ENCODE results near the gene SGMS1.

Gene SGMS1

DNA sequence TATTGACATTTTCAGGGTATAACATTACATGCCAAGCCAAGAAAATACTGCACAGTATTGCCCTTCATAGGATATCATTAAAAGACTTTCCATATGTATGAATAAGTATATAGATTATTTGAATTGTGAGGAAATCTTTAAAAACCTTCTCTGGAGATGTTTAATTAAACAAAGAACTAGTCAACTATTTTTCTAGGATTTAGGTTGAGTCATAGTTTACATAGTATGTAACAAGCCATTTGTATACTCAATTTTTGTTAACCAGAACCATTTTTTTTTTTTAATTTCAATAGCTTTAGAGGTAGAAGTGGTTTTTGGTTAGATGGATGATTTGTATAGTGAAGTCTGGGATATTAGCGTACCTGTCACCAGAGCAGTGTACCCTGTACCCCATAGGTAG lies 221.3 kb downstream of the SGMS1 start:
- DNase-seq: no peak

DNA sequence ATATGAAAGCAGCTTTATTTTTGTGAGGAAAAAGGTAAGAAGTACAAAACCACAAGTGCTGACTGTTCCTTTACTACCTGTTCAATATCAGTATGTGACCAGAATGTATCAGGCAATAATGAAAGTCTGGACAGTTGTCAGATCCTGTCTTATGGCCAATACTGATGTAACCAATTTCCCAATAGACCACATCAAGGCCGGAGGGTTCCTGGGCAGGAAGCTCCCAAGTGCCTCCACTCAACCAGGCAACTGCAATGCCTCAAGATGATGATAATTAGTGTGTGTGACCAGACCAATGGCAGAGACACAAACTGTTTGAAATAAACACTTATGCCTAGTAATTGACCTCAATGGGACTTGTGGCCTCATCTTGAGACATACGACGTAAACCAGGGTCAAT lies 223.1 kb downstream of the SGMS1 start:
- no peak for DNase-seq

DNA sequence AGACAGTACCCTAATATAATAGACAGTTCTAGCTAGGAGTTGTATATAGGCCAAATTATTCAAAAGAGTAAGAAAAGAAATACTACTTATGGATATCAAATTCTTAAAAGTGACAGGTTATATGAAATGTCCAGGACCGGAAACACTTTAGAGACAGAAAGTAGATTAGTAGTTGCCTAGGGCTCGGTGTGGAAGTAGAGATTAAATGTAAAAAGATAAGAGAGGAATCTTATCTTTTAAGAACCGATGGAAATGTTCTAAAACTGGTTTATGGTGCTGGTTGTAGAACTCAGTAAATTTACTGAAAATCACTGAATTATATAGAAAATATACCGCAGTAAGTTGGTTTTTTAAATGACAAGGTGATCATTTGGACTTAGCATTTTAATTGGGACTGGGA lies 224.9 kb downstream of the SGMS1 start:
- DNase-seq: no peak

DNA sequence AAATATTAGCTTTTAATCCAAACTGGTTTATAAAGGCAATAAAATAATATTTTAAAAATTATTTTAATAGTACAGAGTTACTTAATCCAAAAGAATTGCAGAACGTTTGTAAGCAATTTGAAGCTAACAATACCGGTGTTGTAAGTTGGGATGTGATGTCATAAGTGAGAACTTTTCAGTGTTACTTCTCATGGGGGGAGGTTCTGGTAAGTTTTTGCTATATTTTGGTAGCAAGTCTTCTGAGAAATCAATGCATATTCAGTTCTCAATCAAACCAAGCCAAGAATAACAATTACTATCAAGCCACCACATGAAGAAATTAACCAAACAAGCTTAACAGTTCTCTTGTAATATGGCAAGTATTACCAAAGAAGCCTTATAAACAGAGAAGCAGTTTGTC lies 225.4 kb downstream of the SGMS1 start:
- DNase-seq: no peak

DNA sequence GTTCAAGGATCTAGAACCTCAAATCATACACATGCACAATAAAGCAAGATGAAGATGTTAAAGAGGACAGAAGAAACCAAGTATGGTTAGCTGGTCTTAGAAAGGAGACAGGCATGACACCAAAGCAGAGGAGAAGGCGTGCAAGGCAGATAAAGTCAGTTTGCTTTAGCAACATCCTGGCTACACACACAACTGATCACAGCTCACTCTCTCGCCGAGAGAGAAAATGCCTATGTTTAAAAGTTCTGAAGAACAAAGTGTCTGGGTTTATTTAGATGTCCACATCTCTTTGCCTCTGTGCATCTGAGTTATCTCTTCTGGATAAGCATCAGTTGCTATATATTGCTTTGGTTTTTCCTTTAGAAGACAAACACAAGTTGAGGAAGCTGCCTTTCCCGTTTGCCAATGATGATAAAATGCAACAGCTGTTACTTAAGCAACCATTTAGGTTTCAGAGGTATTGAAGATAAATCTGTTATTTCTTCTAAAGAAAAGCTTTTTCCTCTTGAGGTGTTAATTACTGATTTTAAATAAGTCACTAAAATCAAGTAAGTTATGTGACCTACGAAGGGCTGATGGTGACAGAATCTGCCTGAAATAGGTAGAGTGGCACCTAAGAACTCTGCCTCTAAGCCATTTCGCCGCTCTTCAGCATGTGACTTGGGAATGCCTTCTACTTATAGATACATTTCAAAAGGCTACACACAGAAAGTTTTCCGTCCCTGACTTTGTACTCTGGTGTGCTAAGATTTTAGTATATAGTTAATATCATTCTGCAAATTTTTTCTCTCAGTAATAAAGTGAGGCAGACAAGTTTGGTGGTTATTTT lies 226.2 kb downstream of the SGMS1 start:
- DNase-seq: no peak

DNA sequence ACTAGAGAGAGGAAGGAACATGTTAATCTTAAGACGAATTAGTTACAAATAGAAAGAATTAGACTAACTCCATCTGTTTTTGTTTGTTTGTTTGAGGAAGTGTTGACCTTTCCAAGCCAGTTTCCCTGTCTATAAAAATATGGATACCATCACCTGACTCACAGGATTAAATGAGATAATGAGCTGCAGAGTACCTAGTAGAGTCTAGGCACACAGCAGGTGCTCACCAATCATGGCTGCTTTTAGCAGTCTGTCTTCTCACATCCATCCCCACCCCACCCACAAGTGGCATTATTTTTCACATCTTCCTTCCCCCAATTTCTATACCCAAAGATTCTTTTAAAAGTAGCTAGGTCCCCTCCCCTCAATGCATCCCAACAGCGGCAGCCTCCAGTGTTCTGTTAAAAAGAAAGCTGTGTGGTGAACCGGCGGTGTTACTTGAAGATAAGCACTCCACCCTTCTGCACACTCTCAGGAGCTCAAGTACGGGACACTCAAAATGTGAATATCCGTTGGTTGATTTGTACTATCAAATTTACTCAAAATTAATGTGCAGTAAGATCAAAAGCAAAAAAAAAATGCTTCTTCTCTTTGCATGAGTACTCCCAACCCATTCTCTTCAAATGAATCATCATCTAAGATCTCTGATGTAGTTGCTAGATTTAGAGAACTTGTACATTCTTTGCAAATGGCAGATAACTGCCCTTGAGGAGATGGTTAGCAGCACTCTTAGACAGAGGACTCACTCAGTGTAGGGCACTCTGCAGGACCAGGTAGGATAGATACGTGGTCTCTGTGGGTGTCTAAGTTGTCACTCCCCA lies 227.1 kb downstream of the SGMS1 start:
- no peak for DNase-seq

DNA sequence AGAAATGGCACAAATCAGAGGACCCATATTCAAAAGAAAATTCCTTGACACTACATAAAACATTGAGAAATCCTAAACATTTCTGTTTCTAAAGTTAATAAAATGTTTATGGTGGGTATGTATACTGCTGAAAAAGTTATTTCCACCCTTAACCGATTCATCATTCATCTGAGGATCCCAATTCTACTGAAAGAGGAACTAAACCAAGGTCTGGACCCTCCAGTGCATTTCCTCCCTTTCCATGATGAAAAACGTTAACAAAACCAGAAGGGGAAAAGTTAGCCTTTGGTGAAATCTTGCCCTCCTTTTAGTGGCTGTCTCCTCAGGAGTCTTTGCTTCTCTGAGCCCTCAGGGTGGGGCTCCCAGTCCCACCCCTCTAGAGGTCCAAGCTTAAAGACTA lies 227.9 kb downstream of the SGMS1 start:
- DNase-seq: no peak

DNA sequence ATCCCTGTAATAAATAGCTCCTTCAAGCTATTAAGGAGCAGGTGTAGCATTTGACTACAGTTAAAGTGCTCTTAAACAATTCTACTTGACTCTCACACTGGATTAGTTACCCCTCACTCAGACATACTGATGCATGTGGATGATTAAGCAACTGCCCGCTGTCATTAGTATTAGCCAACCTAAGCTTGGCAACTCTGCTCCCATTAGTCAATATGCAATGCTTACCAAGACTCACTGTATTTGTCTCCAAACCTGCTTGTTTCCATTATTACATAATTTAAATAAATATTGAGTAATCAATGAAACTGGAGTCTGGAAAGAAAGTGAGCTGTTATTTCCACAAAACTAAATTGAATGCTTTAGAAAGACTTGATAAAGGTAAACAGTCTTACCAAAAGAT lies 228.5 kb downstream of the SGMS1 start:
- DNase-seq: no peak

DNA sequence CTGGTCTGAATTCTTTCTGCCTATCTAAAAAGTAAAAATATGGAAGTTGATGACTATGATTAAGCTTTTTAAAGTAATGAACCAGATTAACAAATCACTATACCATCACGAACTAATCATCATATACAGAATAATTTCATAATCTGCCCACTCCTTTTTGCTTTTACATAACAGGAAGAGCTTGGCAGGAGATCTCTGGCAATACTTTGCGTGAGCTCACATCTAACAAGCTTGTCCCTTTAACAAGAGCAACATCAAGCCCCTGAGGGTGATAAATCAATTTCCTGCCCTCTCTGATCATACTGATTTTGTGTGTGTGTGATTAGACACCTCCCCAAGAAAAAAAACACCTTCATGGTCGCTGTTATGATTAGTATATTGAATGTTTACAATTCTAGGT lies 228.9 kb downstream of the SGMS1 start:
- DNase-seq: no peak

DNA sequence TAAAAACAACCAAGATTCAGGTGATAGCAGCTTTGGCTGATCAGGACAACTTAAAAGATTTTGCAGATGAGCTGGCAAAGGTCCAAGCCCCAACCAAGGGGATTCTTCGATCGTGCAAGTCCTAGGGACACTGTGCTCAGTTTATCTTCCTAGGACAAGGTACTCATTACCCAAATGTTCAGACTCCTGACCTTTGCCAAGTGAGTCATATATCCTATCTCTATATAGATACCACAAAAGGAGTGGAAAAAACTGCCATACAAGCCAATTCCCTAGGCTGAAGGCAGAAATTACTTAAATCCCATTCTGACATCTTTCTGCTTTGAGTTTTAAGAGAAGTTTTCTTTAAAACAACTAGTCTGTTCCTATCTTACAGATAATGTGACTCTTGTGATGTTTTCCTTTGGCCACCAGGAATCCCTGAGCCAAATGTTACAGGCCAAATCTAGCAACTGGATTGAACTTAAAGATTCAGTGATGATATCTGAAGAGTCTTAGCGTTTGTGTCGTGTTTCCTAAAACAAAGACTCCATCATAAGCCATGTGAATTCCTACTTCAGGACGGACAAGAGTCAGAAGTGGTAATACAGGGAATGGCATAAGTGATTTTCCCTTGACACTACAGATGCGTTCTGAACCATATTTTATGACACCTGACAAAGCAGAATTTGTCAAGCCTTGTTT lies 229.8 kb downstream of the SGMS1 start:
- no peak for DNase-seq

DNA sequence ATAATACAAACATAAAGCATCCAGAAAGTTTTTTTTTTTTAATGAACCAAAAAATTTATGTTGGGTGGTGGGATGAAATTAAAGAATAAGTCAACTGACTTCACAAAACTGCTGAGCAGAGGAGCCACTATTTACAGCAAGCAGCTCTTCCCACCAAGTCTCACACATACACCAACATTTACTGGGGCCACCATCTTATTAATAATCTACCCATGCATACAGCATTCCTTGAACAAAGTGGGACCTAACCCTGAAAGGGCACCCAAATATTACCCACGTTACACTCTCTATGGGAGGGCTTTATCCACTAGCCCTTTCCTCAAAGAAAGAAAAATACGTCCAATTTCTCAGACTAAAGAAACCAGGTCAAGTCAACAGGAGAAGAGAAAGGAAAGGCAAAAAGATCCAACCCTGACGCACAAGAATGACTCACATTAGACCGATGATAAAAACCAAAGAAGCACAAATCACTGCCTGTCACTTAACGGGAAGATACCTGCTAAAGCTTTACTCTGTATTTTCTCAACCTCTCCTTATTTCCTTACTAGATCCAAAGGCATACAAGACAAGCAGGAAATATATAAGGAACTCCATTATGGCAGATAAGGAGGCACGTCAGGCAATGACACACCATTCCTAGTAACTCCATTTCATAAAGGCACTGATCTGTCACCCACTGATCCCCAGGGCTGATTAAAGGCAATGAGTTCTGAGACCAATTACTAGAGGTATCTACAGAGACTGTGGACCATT lies 230.6 kb downstream of the SGMS1 start:
- no peak for DNase-seq

DNA sequence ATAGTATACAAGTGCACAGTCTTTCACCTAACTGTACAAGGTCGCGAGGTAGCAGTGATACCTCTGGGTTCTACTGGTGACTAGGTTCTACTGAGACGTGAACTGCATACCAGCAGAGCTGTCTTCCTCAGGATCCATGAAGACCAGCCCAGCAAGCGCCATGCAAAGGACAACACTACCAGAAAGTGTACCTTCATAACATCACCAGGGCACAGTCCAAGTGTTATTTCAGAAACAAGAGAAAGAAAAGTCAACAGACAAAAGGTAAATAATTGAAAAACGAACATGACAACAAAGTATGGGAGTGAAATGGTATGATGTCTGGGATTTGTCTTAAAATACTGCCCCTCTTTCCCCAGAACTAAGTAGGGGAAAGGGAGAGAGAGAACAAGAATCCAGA lies 231.3 kb downstream of the SGMS1 start:
- DNase-seq: no peak

DNA sequence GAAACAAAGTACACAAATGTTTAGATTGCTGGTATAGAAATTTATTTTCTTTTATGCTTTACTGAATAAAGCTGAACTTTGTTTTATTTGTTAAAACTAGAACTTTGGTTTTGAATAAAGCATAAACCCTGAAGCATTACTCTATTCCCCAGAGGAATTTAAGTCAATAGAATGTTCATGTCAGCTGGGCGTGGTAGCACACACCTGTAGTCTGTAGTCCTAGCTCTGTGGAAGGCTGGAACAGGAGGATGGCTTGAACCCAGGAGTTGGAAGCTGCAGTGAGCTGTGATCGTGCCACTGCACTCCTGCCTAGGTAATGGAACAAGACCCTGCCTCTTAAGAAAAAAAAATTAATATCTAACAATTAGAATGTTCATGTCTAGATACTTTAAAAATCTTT lies 233.5 kb downstream of the SGMS1 start:
- DNase-seq: no peak

DNA sequence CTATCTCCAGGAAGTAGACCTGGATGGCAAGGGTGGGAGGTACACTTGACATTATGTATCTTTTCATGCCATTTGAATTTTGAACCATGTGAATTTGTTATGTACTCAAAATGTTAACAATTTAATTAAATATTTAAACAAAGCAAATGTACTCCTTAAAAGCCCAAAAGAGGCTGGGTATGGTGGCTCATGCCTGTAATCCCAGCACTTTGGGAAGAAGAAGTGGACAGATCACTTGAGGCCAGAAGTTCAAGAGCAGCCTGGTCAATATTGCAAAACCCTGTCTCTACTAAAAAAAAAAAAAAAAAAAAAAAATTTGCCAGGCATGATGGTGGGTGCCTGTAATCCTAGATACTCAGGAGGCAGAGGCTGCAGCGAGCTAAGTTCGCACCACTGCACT lies 235.6 kb downstream of the SGMS1 start:
- no peak for DNase-seq

DNA sequence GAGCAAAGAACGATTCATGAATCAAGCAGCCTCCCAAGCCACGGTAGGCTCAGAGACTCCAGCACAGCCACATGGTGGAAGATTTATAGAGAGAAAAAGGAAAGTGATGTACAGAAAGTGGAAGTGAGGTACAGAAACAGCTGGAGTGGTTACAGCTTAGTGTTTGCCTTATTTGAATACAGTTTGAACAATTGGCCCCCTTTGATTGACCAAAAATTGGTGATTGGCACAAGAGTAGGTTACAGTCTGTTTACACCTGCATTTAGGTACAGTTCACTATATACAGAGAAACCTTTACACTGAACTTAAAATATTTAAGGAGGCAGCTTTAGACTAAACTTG lies 236.1 kb downstream of the SGMS1 start:
- no peak for DNase-seq

DNA sequence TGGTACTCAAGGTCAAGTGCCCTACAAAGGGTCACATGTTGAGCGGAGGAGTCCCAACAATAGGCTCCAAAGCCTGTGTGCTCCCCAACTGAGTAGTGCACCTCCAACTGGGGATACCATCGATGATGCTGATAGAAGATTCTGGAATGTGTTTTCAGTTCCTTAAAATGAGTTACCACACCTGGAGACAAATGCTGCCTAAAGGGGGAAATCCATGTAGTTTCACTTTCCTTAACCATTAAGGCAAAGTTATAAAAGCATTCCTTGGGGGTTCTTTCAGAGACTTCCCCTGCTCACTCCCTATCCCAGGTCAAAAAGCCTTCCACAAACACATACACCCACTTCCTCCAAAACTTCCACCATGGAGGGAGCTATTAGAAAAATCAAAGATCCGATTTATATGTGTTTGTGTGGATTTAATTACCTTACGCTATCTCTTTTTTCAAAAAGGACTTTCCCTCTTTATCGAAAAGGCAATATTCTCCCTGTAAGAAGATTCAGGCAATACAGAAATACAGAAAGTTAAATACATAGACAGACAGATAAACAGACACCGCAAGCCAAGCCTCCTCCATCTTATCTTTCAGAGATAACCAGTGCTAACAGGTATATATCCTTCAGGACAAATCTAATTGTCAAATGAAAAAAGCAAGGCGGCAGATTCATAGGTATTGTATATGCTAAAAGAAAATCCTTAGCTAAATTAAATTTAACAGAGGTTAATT lies 236.6 kb downstream of the SGMS1 start:
- DNase-seq: no peak

DNA sequence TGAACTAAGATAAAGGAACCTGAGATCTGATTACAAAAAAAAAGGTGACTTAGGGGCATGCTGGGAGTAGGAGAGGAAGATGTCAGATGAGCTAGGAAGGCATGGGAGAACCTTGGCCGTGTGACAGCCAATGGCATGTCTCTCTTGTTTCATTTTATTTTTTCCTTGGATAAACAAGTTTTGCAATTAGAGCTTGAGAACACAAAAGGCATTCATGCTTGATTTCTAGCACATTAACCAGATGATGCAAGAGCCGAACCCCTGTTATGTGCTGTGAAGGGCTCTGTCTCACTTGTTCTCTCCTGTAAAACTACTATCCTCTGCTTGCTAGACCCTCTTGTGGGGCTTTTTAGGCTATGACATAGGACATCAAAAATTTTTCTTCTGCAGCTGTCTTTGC lies 238.1 kb downstream of the SGMS1 start:
- DNase-seq: peak in 24 of 56 donors; percentile 9 to 62 (median 32)

DNA sequence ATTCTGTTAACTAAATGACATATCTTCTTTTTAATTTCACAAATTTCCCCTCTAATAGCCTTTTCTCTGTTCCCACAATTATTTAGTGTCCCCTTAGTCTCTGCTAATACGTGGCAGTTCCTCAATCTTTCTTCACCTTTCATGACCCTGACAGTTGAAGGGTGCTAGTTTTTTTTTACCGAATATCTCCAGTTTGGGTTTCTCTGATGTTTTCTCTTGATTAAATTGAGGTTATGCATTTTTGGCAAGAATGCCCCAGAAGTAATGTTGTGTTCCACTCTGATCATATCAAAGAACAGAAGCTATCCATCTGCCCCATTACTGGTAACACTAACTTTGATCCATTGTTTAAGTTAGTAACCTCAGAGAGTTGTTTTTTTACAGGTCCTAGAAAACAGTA lies 238.9 kb downstream of the SGMS1 start:
- DNase-seq: no peak

DNA sequence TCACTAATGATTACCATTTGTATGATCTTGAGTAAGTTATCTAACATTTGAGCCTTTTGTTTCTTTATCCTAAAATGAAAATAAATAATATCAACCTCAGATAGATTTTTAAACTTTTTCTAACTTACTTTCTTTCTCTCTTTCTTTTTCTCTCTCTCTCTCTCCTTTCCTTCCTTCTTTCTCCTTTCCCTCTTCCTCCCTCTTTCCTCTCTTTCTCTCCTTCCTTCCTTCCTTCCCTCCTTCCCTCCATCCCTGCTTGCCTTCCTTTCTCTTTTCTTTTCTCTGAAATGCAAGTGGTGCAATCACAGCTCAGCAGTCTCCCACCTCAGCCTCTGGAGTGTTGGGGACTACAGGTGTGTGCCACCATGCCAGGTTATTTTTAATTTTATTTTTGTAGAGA lies 239.5 kb downstream of the SGMS1 start:
- no peak for DNase-seq

DNA sequence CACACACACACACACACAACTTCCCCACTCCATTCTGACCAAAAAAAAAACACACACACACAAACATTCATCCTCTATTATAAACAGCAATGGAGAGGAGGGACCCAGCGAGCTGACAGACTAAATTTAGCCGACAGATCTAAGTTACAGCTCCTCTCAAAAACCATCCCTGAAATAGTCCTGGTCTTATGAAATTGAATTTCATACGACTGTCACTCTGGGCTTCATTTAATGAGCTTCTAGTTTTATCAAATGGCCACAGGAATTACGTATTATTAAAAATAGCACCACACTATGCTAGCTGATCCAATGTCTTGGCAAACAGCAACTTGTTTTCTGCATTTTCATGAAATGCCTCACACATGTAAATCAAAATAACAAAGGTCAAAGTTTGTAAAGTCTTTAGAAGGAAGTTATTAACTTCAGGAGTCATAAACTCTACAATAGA lies 241.2 kb downstream of the SGMS1 start:
- DNase-seq: no peak

DNA sequence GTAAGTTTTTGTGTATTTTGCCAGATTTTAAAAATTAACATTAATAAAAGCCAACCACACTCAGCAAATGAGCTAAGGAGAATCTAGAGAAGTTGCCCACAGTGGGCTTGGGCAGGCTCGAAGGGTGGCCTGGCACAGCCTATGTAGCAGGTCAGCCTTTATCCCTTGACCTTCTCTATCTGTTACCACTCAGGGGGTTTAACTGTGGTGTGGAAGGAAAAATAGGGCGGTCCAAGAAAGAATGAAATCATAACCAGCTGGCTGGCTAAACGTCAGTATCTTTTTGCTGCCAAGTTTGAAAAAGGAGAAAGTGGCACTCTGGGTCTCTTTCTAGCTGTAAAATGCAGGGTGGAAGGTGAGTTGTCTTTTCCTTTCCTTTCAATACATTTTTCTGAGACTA lies 242.1 kb downstream of the SGMS1 start:
- no peak for DNase-seq
